ENCODE measurements around the gene MAST4.

- no peak for TF ChIP-seq EZH2 (IDR thresholded peaks at IDR 0.05)
- no peak for TF ChIP-seq CTCF (IDR thresholded peaks at IDR 0.05)
- no peak for TF ChIP-seq EZH2phosphoT487 (IDR thresholded peaks at IDR 0.05)
These were observed 370.9 kb downstream of the MAST4 start for GRCh38 chr5:66967102-66967501.

Measured in neural progenitor cell (in vitro differentiated cells).